Epithelial cell of esophagus (primary cell): ENCODE measurements around the gene ZC3H4.

ENCODE experiments used
- DNase-seq: peaks from one replicate; pipeline ENCODE4 v3.0.0; 2010; ENCODE audit warnings: low read depth
- H3K4me3 ChIP-seq: 2 replicates; pipeline ENCODE4 v1.5.1; 2011; ENCODE audit warnings: mild to moderate bottlenecking, low read length, control low read depth
- TF ChIP-seq, protein P1 (sequence below): IDR thresholded peaks from 2 replicates; pipeline ENCODE4 v1.5.1; 2011; ENCODE audit warnings: low read depth, mild to moderate bottlenecking, low read length, control low read depth, inconsistent platforms; ENCODE audit not compliant: insufficient read depth; ENCODE audit errors: missing control alignments

The ZC3H4 gene

DNA sequence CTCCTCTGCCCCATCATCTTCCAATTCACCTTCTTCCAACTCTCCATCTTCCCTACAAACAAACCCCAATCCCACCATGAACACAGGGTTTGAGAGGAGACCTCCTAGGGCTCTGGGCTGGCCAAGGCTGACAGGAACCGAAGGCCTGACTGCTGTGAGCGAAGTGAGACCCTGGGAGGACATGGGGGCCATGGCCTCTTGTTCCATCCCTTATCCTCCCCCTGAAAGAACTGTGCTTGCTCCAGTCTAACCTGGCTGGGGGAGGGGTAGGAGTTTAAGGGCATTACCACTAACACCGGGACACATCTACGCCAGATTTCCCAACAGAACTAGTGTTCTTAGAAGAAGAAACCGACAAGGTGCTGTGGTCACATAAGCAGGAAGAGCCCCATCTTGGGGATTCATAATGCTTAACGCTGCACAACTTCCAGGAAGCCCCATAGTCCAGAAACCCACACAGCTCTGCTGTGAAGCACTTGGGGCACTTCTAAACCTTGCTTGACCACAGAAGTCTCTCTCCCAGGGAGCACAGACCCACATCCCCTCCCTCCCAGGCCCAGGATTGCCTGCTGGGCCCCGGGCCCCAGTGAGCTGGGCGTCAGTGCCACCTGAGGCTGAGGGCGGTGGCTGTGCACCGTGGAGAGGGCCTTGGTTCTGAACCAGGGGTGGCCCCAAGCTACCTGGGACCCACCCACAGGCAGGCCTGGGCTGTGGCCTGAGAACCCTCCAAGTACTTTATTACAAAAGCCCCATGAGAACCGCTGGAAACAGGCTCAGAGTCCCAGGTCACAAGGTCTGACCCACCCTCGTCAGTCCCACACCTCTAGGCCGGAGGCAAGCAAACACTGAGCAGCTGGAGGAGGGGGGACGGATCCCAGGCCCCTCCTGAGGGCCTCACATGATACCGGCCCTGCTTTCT lies 18.8 kb downstream of the ZC3H4 start:
- peak; percentile 29 for DNase-seq
- H3K4me3 ChIP-seq: no peak overlapping the region
- TF ChIP-seq, protein P1, sequence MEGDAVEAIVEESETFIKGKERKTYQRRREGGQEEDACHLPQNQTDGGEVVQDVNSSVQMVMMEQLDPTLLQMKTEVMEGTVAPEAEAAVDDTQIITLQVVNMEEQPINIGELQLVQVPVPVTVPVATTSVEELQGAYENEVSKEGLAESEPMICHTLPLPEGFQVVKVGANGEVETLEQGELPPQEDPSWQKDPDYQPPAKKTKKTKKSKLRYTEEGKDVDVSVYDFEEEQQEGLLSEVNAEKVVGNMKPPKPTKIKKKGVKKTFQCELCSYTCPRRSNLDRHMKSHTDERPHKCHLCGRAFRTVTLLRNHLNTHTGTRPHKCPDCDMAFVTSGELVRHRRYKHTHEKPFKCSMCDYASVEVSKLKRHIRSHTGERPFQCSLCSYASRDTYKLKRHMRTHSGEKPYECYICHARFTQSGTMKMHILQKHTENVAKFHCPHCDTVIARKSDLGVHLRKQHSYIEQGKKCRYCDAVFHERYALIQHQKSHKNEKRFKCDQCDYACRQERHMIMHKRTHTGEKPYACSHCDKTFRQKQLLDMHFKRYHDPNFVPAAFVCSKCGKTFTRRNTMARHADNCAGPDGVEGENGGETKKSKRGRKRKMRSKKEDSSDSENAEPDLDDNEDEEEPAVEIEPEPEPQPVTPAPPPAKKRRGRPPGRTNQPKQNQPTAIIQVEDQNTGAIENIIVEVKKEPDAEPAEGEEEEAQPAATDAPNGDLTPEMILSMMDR: no peak

DNA sequence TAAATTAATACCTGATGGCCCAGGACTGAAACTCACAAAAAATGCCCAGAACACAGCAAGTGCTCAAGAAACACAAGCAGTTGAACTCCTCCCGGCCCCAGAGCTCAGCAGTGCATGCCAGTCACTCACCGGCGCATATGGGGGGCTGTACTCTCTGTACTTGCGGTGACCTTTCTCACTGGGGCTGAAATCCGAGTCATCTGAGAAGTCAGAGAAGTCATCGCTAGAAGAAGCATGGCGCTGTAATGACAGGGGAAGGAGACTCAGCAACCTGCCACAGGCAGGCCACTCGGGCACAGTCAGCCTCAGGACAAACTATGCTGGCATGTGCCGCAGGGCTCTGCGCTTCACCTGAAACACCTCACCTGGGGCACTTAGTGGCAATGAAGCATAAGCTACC lies 19.7 kb downstream of the ZC3H4 start:
- H3K4me3 ChIP-seq: no peak overlapping the region

DNA sequence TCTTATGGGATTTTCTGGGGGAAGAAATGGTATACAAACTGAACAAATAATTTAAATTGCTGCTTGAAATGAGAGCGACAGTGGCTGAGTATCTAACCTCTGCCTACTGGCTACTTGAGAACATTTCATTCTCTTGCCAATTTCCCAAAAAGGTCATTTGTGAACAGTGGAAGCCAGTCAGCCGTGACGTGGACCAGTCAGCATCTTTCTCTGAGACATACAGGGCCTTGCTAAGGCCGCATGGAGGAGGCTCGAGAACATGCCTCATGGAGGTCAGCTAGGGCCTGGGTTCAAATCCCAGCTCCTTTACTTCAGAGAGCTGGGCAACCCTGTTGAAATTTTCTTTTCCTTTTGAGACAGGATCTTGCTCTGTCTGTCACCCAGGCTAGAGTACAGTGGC lies 20.3 kb downstream of the ZC3H4 start:
- TF ChIP-seq, protein P1: no peak
- DNase-seq: no peak
- no peak overlapping the region for H3K4me3 ChIP-seq

More for the DNA sequence above, 19.7 kb downstream of the ZC3H4 start:
- DNase-seq: no peak
- TF ChIP-seq, protein P1: no peak

DNA sequence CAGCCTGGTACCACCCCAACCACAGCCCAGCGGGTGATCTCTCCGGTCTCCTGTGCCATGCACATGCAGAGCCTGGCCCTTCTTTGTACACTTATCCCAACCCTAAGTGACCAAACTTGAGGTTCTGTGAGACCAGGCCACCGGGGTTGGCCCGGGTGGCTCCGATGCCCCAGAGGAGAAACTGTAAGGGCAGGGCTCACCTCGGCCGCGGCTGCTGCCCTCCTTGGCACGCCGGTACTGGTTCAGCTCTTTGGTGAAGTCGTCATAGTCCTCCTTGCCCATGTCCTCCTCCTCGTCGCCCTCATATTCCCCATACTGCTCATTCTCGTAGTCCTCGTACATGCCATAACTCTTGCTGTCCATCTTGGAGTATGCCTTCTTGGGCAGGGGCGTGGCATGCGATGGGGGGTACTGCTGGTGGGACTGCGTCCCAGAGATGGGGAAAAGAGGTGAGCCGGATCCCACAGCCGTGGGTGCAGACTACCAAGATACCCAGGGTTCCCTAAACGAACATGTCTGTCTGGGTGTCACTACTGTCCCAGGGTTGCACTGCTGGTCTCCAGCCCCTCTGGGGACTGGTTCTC lies 23.7 kb downstream of the ZC3H4 start:
- no peak for DNase-seq
- H3K4me3 ChIP-seq: no peak overlapping the region
- TF ChIP-seq, protein P1: no peak

DNA sequence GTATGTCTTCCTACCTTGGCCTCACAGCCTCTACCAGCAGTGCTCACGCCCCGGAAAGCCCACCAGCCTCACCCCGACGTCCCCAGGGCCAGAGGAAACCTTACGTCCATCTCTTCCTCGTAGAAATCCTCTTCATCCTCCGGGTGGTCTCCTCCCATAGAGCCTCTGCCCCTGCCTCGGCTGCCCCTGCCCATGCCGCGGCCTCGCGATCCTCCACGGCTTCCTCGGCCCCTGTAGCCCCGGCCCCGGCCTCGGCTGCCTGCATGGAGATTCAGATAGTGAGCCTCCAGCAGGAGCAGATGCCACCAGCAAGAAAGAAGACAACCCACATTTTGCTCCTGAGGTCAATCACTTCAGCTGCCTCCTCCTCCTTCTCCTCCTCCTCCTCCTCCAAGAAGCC lies 27.3 kb downstream of the ZC3H4 start:
- TF ChIP-seq, protein P1: no peak
- DNase-seq: no peak
- H3K4me3 ChIP-seq: no peak overlapping the region

DNA sequence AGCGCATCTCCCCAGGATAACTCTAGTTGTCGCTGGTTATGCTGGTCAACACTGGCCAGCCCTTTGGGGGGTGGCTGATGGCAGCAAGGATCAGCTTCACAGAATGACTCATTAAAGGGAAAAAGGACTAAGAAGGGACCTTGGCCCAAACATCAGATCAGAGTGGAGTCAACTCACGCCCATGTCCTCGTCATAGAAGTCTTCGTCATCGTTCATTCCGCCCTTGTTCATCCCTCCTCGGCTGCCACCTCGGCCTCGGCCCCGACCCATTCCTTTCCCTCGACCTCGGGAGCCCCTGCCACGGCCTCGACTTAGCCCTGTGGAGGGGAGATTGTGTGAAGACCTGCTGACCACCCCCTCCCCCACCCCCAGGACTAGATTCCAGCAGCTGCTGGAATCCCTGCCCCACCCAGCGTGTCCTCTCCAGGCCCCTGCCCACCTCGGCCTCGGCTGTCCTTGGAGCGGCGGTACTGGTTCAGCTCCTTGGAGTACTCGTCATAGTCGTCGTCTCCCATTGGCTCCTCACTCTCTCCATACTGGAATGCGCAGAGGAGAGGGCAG lies 28.6 kb downstream of the ZC3H4 start:
- no peak overlapping the region for H3K4me3 ChIP-seq
- no peak for DNase-seq
- TF ChIP-seq, protein P1: no peak
